ENCODE data around the gene ARID3A.
"Not testable (repeated sequence)": the region's sequence is repeated elsewhere in the genome, so short reads cannot be mapped to it uniquely, and the experiment has no call there.

The ARID3A gene, protein sequence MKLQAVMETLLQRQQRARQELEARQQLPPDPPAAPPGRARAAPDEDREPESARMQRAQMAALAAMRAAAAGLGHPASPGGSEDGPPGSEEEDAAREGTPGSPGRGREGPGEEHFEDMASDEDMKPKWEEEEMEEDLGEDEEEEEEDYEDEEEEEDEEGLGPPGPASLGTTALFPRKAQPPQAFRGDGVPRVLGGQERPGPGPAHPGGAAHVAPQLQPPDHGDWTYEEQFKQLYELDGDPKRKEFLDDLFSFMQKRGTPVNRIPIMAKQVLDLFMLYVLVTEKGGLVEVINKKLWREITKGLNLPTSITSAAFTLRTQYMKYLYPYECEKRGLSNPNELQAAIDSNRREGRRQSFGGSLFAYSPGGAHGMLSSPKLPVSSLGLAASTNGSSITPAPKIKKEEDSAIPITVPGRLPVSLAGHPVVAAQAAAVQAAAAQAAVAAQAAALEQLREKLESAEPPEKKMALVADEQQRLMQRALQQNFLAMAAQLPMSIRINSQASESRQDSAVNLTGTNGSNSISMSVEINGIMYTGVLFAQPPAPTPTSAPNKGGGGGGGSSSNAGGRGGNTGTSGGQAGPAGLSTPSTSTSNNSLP

DNA sequence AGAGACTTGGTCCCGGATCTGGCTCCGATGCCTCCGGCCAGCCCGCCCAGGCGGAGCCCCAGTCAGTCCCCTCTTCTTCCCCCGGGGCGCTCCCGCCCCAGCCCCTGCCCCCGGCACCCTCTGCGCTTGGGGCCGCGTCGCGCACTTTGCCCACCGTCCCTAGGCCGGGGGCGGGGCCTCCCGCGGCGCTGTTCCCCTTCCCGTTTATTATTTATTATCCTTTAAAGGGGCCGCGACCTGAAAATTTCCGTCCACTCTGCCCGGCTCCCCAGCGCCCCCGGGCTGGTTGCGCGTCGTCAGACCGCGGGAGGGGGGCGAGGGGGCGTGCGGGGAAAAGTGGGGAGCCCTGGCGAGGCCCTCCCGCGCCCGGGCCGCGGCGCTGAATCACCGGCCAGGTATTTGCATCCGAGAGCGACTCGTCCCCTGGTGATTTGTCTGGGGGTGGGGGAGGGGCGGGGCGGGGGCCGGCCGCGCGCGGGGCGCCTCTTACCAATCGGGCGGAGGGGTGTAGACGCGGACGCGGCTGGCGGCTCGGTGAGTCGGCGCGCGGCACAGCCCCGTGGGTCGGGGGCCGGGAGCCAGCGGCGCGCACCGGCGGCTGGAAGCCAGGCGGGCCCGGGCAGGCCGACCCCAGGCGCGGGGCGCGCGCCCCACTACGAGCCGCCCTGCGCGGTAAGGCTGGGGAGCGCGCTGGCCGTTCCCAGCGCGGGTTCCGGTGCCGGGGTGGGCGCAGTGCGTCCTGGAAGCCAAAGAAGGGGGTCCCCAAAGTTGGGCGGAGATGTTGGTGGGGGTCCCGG, at the start of gene ARID3A:
Gene ARID3A, plus strand, starts transcription at position 510 of the 797 bp plus-strand sequence. CDS start 3,494 bp downstream, outside the sequence.
- peak; percentile 71 to 80 for DNase-seq

DNA sequence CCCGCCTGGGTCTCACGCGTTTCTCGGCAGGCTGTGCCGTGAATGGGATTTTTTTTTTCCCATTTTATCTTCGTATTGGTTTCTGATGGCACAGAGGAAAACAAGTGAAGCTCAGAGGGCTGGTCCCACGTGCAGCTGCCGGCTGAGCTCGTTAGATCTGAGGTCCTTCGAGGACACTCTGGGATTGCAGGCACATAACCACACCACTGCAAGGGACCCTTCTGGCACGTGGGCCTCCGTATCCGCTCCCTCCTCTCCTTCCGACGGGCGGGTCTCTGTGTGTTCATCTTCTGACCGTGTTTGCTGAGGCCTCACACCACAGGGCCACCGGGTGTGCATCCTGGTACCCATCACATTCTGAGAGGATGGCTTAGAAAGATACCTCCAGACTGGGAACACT, 49.7 kb upstream of the ARID3A start:
- DNase-seq: no peak

DNA sequence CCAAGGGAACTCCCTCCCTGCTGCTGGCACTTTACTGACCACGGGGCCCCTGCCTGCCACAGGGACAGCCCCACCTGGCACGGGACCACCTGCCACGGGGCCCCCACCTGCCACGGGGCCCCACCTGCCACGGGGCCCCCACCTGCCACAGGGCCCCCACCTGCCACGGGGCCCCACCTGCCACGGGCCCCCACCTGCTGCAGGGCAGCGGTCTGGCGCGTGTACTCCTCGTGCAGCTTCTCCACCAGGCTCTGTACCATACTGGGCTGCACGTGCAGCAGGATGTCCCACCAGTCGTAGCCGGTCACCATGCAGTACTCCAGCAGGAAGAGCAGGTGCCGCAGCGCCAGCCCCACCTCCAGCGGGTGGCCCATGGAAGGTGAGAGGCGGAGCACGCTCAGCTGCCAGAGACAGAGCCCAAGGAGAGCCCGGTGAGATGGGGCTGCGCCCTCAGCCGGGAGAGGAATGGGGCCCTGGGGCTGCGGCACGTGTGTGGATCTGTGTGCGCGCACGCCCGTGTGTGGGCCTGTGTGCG, 49.0 kb upstream of the ARID3A start:
- no peak for DNase-seq

DNA sequence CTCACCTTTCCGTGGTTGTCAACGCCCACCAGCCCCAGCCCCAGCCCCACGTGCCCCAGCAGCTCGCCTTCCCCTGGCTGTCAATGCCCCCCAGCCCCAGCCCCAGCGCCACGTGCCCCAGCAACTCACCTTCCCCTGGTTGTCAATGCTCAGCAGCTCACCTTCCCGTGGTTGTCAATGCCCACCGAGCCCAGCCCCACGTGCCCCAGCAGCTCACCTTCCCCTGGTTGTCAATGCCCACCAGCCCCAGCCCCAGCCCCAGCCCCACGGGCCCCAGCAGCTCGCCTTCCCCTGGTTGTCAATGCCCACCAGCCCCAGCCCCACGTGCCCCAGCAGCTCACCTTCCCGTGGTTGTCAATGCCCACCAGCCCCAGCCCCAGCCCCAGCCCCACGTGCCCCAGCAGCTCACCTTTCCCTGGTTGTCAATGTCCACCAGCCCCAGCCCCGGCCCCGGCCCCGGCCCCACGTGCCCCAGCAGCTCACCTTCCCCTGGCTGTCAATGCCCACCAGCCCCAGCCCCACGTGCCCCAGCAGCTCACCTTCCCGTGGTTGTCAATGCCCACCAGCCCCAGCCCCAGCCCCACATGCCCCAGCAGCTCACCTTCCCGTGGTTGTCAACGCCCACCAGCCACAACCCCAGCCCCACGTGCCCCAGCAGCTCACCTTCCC, 47.7 kb upstream of the ARID3A start:
- not testable (repeated sequence) for DNase-seq

DNA sequence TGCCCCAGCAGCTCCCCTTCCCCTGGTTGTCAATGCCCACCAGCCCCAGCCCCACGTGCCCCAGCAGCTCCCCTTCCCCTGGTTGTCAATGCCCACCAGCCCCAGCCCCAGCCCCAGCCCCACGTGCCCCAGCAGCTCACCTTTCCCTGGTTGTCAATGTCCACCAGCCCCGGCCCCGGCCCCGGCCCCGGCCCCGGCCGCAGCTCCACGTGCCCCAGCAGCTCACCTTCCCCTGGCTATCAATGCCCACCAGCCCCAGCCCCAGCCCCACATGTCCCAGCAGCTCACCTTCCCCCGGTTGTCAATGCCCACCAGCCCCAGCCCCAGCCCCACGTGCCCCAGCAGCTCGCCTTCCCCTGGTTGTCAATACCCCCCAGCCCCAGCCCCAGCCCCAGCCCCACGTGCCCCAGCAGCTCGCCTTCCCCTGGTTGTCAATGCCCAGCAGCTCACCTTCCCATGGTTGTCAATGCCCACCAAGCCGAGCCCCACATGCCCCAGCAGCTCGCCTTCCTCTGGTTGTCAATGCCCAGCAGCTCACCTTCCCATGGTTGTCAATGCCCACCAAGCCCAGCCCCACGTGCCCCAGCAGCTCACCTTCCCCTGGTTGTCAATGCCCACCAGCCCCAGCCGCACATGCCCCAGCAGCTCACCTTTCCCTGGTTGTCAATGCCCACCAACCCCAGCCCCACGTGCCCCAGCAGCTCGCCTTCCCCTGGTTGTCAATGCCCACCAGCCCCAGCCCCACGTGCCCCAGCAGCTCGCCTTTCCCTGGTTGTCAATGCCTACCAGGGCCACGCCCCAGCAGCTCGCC, 46.9 kb upstream of the ARID3A start:
- not testable (repeated sequence) for DNase-seq

DNA sequence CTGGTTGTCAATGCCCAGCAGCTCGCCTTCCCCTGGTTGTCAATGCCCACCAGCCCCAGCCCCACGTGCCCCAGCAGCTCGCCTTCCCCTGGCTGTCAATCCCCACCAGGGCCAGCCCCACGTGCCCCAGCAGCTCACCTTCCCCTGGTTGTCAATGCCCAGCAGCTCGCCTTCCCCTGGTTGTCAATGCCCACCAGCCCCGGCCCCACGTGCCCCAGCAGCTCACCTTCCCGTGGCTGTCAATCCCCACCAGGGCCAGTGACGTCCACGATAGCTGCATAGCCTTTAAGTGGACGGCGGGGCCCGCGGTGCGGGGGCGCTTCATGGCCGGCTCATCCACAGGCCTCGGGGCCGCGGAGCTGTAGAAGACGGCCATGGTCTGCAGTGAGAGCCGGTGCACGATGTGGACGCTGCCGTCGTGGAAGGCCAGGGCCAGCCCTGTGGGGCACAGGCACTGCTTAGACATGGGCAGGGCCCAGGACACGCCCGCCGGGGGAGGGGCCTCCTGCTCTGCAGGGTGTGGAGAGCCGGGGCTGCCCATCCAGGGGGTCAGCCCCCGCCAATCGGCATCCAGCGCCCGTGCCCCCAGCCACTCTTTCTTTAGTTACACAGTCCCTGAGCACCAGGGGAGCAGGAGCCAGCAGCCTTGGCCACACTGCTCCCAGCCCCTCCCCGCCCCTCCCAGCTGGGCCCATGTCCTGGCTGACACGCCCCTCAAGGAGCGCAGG, 46.0 kb upstream of the ARID3A start:
- no peak for DNase-seq

DNA sequence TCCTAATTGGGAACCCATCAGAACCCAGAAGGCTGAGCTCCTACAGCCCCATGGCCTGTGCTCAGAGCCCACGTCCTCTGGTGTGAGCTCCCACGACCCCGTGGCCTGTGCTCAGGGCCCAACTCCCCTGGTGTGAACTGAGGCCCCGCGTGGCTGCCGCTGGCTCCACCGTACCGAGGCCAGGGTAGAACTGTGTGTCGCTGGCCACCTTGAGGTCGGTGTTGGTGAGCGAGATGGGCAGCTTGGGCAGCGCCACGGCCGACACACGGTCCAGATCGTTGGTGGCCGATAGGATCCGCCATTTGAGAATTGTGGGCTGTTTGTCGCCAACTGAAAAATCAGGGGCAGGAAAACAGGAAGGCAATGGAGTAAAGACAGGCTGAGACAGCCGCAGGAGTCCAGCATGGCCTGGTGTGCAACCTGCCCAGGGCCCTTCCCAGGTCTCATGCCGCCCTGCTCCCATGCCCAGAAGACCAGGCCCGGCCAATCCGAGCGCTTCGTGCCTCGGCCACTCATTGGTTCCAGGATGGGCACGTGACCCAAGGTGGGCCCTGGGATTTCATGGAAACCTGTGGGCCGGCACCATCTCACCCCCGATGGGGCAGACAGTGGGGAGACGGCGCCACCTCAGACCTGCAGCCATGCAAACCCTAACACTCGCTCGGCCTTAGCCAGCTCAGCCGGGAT, 44.3 kb upstream of the ARID3A start:
- no peak for DNase-seq

DNA sequence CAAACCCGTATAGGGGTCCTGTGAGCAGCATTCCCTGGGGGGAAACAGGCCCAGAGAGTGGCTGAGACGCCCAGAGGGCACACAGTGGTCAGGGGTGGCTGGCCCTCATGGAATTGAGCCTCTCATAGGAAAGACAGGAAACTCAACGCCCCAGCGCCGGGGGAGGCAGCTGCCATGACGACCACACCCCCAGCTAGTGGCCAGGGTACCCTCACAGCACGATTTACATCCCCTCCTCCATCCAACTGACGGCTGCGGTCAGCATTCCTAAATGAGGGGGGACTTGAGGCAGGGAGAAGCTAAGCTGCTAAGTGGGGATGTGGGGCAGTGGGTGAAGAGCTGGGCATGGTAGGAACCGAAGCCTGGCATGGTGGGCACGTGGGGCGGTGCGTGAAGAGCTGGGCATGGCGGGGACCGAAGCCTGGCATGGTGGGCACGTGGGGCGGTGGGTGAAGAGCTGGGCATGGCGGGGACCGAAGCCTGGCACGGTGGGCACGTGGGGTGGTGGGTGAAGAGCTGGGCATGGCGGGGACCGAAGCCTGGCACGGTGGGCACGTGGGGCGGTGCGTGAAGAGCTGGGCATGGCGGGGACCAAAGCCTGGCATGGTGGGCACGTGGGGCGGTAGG, 42.9 kb upstream of the ARID3A start:
- DNase-seq: no peak

DNA sequence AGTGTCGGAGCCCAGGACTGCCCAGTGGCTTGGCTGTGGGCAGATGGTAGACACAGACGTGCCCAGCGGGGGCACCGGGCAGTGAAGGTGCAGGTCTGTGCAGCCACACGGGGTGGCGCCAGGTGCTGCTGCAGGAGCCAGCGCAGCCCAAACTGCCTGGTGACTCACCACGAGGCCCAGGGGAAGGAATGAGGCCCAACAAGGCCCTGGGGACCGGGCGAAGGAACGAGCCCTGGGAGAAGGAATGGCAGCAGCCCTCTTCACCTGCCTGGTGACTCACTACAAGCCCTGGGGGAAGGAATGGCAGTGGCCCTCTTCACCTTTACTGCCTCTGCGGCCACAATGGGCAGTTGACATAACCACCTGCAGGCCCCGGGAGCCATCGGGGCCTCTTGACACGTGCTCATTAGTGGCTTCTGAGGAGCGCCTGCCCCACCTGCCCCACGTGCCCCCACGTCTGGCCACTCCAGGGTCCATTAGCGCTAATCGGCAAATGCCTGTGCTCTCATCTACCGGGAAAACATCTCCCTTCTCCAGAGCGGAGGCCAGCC, 42.1 kb upstream of the ARID3A start:
- no peak for DNase-seq

DNA sequence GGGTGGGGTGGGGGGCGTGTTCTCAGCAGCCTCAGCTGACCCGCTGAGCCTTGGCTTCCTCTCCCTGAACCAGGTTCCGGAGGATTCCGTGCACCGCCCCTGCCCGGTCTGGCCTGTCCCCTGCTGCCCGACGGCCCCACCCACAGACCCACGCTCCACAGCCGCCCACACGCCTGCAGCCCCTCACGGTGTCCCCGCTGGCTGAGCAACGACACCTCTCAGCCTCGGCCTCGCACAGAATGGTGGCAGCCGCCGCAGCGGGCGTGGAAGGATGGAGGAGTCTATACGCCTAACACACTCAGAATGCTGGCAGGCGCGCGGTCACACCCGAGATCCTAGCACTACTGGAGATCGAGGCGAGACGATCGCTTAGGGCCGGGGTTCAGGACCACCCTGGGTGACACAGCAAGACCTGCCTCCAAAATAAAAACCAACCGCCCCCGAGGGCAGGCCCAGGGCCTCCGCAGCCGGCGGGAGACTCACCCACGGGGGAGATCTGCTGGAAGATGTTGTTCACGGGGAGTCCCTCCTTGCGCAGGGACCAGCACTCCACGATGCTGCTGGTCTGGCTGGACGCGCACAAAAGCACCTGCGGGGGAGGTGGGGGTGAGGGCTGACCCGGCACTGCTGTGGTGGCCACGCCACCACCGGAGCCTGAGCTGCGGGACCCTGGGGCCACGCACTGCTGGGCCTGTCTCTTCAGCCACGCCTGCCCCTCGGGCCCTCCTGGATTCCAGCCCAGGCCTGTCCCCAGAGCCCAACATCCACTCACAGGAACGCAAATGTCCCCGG, 41.2 kb upstream of the ARID3A start:
- no peak for DNase-seq

DNA sequence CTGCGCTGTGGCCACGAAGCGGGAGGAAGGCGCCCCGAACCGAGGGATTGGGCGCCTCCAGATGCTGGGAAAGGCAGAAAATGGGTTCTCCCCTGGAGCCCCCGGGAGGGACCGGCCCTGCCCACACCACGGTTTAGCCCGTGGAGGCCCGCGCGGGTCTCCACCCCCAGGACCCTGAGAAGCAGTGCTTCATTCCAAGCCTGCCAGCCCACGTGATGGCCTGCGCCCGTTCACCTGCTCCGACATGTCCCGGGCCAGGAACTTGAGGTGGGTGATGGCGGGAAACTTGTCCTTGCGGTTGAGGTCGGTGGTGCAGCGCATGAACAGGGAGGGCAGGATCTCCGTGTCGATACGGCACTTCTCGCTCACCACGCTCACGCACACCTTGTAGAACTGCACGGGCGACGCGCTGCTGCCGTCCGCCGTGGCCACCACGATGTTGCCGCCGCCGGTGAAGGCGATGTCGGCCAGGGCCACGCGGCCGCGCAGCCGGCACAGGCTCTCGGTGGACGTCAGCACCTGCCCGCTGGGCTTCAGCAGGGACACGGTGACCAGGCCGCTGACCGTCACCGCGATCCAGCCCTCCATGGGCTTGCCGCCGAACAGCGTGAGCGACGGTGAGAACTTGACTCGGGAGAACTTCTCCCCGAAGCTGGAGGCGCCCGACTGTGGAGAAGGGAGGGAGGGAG, 40.2 kb upstream of the ARID3A start:
- no peak for DNase-seq

DNA sequence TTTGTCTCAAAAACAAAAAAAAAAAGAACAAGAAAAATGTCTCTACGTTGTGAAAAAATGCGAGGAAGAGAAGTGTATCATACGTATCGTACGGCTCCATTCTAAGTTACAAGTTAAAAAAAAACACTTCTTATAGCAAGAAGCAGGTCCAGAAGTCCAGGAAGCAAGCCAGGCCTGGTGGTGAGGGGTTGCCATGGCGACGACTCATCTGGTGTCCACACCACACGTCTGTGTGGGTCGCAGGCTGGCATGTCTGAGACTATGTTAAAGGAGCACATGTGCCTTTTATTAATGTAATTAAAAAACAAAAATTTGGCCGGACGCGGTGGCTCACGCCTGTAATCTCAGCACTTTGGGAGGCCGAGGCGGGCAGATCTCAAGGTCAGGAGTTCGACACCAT, 38.8 kb upstream of the ARID3A start:
- no peak for DNase-seq

DNA sequence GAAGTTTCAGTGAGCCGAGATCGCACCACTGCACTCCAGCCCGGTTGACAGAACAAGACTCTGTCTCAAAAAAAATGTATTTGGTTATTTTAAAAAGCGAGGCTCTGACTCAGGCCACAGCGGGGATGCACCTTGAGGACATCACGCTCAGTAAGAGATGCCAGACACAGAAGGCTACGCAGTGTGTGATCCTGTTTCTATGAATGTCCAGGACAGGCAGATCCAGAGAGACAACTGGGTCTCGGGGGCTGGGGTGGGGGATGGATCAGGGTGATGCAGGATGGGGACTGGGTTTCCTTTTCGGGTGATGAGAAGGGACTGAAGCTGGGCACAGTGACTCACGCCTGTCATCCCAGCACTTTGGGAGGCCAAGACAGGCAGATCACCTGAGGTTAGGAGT, 38.2 kb upstream of the ARID3A start:
- DNase-seq: no peak

DNA sequence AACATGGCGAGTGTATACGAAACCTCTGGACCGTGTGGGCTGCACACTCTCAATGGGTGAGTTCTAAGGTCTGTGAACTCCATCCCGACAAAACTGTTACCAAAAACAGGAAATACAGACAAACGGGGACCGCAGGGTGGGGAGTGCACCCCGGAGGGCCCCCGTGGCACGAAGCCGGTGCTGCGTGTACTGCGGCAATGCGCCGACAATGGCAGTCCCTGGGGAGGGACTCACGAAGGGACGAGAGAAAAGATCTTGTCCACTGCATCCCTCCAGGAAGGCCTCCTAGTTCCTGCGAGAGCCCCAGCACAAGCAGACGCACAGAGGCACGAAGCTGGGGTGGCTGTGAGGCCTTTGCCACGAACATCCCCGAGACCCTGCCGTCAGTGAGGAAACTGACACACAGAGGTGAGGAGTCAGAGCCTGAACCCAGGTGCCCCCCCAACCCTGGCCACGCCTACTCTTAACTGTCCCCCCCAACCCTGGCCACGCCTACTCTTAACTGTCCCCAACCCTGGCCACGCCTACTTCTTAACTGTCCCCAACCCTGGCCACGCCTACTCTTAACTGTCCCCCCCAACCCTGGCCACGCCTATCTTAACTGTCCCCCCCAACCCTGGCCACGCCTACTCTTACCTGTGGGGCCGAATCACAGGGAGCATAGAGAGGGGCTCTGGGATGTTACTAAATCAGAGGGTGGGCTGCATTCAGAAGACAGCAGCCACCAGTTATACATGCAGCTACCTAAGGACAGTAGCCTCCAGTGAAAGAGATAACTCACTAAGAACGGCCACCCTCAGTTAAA, 37.1 kb upstream of the ARID3A start:
- peak in 1 of 2 donors; percentile 71 for DNase-seq

DNA sequence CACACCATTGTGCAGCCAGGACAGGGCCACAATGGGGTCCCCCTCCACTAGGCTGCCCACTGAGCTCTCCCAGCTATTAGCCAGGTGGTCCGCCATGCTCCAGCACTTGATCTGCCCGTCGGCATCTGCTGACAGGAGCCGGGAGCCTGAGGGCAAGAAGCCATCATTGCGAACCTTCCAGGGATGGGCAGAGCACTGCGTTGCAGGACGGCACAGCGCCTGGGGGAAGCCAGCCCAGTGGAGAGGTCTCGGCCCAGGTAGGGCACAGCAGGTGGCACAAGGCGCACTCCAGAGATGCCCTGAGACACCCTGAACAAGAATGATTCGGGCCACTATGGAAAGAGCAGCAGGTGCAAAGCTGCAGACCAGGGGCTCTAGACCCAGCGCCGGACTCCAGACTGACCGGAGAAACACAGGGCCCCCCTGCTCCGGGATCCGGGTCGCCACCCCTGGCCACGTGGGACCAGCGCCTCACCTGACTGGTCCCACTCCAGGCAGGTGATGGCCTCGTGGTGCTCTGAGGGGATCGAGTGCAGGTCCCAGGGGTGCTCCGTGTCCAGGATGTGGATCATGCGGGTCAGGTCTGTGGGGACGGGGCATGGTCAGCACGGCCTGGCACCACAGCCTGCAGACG, 36.1 kb upstream of the ARID3A start:
- DNase-seq: no peak

DNA sequence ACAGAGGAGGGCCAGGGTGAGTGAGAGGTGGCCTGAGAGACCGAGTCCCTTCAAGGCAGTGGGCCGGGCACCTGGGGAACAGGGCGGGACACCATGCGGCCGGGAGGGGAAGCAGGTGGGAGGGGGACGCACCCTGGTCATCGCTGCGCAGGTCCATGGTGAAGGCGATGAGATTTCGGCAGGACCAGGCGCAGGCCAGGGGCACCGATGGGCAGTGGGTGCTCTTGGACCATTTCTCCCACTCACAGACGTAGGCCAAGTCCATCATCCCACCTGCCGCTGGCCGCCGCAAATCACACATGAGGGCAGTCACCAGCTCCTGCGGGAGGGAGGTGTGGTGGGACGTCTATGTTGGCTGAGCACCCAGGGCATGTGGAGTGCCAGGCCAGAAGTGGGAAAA, 35.0 kb upstream of the ARID3A start:
- DNase-seq: no peak

Measured in CD4-positive, alpha-beta T cell treated with Interleukin-1 beta for 1 hour (primary cell).